A549 (cell line): Measurements from ENCODE around the gene CTR9. TPM values are rescaled to one million over a fixed set of nuclear protein-coding genes. Genes with fewer than 3 reads are reported as not detected.

Source experiments
- ATAC-seq, 2 experiments: fragments of 200-7000 bp in 1 of 2; fragments of >200 bp in 1 of 2; cut with Nextera tagmentation in 1 of 2; cut with Tn5 transposase in 1 of 2; 3 replicates each; pipeline versions ENCODE4 v1.8.0 to v1.9.1; 2018 to 2020; ENCODE audit warnings: mild to moderate bottlenecking in 1 of 2, moderate library complexity in 1 of 2
- CTCF ChIA-PET: fragments of 300-600 bp; sonication (Branson Sonifier 250); formaldehyde crosslinking; extraction: SDS; loops from one replicate; lab custom pipeline; 2021; ENCODE audit warnings: antibody characterized with exemption, inconsistent platforms; lab: Yijun Ruan, JAX
- POLR2A ChIA-PET: fragments of 350-600 bp; formaldehyde crosslinking; extraction: SDS; loops from one replicate; lab custom pipeline; 2021; ENCODE audit warnings: antibody characterized with exemption, inconsistent platforms; lab: Yijun Ruan, JAX
- DNase-seq, 2 experiments: peaks; one replicate each; pipeline versions ENCODE4 v3.0.0 to v3.0.0-alpha.2; 2011 to 2016; ENCODE audit warnings: low read depth in 1 of 2, low spot score in 1 of 2
- FAIRE-seq: peaks from 2 replicates; lab custom pipeline; 2011; peaks lifted over from hg19 to GRCh38; lab: Jason Lieb, UNC
- H3K27ac ChIP-seq, 2 experiments: fragments of >200 bp; sonication (Bioruptor Twin); formaldehyde crosslinking; 3 replicates each; pipeline ENCODE4 v1.5.1; 2016 to 2017
- H3K4me1 ChIP-seq: fragments of >200 bp; sonication (Bioruptor Twin); formaldehyde crosslinking; 3 replicates; pipeline ENCODE4 v1.6.1; 2016
- H3K4me2 ChIP-seq: fragments of >200 bp; sonication (Bioruptor Twin); formaldehyde crosslinking; 3 replicates; pipeline ENCODE4 v1.6.1; 2016
- H3K4me3 ChIP-seq: fragments of >200 bp; sonication (Bioruptor Twin); formaldehyde crosslinking; 3 replicates; pipeline ENCODE4 v1.5.1; 2016
- H3K9me3 ChIP-seq: fragments of >200 bp; sonication (Bioruptor Twin); formaldehyde crosslinking; 3 replicates; pipeline ENCODE4 v1.6.1; 2016
- CHD2 ChIP-seq: fragments of 150-350 bp; IDR thresholded peaks from 2 replicates; pipeline ENCODE4 v1.6.1; 2014; ENCODE audit warnings: low read length; ENCODE audit not compliant: partially characterized antibody
- EHMT2 ChIP-seq: fragments of 200-600 bp; sonication (generic); IDR thresholded peaks from 2 replicates; pipeline ENCODE4 v1.6.1; 2016; ENCODE audit warnings: antibody characterized with exemption, low read depth, mild to moderate bottlenecking, moderate library complexity
- HDAC2 ChIP-seq: fragments of 200-600 bp; sonication (generic); IDR thresholded peaks from 2 replicates; pipeline ENCODE4 v1.6.1; 2016
- HOXA7 ChIP-seq: fragments of 250-450 bp; sonication (Bioruptor Pico); IDR thresholded peaks from 2 replicates; pipeline ENCODE4 v1.5.0; 2020; ENCODE audit warnings: mild to moderate bottlenecking, moderate library complexity
- HOXB13 ChIP-seq: fragments of 250-450 bp; sonication (Bioruptor Pico); IDR thresholded peaks from 2 replicates; pipeline ENCODE4 v1.5.0; 2020; ENCODE audit warnings: low read depth, mild to moderate bottlenecking, moderate library complexity
- HOXB5 ChIP-seq: fragments of 250-450 bp; sonication (Bioruptor Pico); IDR thresholded peaks from 2 replicates; pipeline ENCODE4 v1.5.0; 2020; ENCODE audit warnings: mild to moderate bottlenecking, moderate library complexity
- KDM1A ChIP-seq: fragments of 200-600 bp; sonication (generic); IDR thresholded peaks from 2 replicates; pipeline ENCODE4 v1.6.1; 2016; ENCODE audit warnings: low read depth, mild to moderate bottlenecking
- KDM5A ChIP-seq: fragments of 200-600 bp; sonication (generic); IDR thresholded peaks from 2 replicates; pipeline ENCODE4 v1.6.1; 2016; ENCODE audit warnings: antibody characterized with exemption, mild to moderate bottlenecking
- MAZ ChIP-seq: fragments of 150-350 bp; IDR thresholded peaks from 2 replicates; pipeline ENCODE4 v1.6.1; 2014; ENCODE audit warnings: antibody characterized with exemption, low read depth, low read length, borderline replicate concordance
- NFE2L2 ChIP-seq: fragments of 150-350 bp; conservative IDR thresholded peaks from 2 replicates; pipeline ENCODE4 v1.6.1; 2014; ENCODE audit warnings: low read length
- RNF2 ChIP-seq: fragments of 200-600 bp; sonication (generic); IDR thresholded peaks from 2 replicates; pipeline ENCODE4 v1.6.1; 2016; ENCODE audit warnings: low read depth, mild to moderate bottlenecking, antibody characterized with exemption, moderate library complexity, borderline replicate concordance
- SMC3 ChIP-seq: fragments of >200 bp; sonication (Bioruptor Twin); formaldehyde crosslinking; IDR thresholded peaks from 3 replicates; pipeline ENCODE4 v1.6.1; 2018; ENCODE audit warnings: inconsistent platforms
- TFCP2L1 ChIP-seq: fragments of 250-450 bp; sonication (Bioruptor Pico); IDR thresholded peaks from 2 replicates; pipeline ENCODE4 v1.5.0; 2021; ENCODE audit warnings: mild to moderate bottlenecking
- ZC3H11A ChIP-seq: fragments of 450-650 bp; IDR thresholded peaks from 2 replicates; pipeline ENCODE4 v1.6.1; 2014; ENCODE audit warnings: antibody characterized with exemption, mild to moderate bottlenecking
- WGBS: methylation state at CpG from one replicate; pipeline ENCODE4 v1.1.6; 2017; ENCODE audit errors: missing lambda C conversion rate; 5-methylcytosine and 5-hydroxymethylcytosine counted together
- polyA plus RNA-seq, 4 experiments: library from polyadenylated mRNA; depleted of rRNA in 3 of 4; stranded (reverse); fragments of >200 nt; fragmentation: RNase III in 1 of 4; extraction: RNeasy Plus Mini Kit Qiagen cat#74134 plus additional on column Dnase treatment in 1 of 4; gene quantifications; 2 replicates in 3 of 4; 3 replicates in 1 of 4; pipeline ENCODE4 v1.2.3, GENCODE V29; 2011 to 2017
- TF ChIP-seq, protein P1 (sequence below): fragments of 150-350 bp; IDR thresholded peaks from 2 replicates; pipeline ENCODE4 v1.6.1; 2014; ENCODE audit warnings: low read depth, mild to moderate bottlenecking, low read length
- TF ChIP-seq, protein P2 (sequence below): IDR thresholded peaks from 2 replicates; pipeline ENCODE4 v1.6.1; 2012; ENCODE audit warnings: low read depth, borderline replicate concordance
- TF ChIP-seq, protein P3 (sequence below): IDR thresholded peaks from 2 replicates; pipeline ENCODE4 v1.6.1; 2012
- TF ChIP-seq, protein P4 (sequence below): fragments of 250-450 bp; sonication (Bioruptor Pico); IDR thresholded peaks from 2 replicates; pipeline ENCODE4 v1.5.0; 2020; ENCODE audit warnings: low read depth, mild to moderate bottlenecking, moderate library complexity
- TF ChIP-seq, protein P5 (sequence below): fragments of >200 bp; sonication (Bioruptor Twin); formaldehyde crosslinking; IDR thresholded peaks from 3 replicates; pipeline ENCODE4 v1.6.1; 2016
- TF ChIP-seq, protein P6 (sequence below): IDR thresholded peaks from 2 replicates; pipeline ENCODE4 v1.6.1; 2012
- TF ChIP-seq, protein P7 (sequence below): fragments of 250-450 bp; sonication (Bioruptor Pico); IDR thresholded peaks from 2 replicates; pipeline ENCODE4 v1.5.0; 2021; ENCODE audit warnings: mild to moderate bottlenecking, moderate library complexity, borderline replicate concordance

CTR9 gene
- polyA plus RNA-seq, 2 of the 4 experiments (the other 2 are of a cell fraction), result 24.8 to 35.0 TPM

DNA sequence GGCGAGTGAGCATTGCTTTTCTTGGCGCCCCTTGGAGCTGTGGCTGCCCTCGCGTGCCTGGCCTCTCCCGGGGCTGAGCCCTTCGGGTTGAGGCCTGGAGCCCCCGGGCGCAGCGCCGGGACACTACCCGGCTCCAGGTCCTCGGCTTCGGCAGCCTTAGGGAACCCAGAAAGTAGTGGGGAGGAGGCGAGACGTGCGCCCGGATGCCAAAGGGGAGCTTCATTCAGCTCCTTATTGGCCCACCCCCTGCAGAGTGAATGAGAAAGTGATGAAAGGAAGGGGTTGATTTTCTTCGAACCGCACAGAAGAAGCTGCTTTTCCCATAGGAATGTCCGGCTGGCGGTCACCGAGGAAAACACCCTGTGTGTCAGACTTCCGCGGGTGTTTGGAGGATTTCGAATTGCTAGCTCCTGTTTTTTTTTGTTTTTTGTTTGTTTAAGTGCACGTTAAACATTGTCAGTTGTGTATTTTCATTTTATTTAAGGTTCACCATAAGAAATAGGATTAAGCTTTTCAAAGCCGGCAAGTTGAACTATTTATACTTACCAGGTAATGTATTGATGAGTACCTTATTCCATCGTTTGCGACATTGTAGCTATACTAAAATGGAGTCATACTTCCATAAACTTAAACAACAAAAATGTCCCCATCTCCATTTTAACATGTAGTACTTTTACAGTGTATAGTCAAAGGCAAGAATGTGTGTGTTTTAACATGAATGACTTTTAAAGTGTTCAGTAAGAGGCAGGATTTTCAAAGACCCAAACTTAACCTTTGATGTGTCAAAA is 58.5 kb downstream of the CTR9 start:
- H3K4me3 ChIP-seq, result peak overlapping the region; percentile 97
- FAIRE-seq, result no peak
- POLR2A ChIA-PET, result interaction anchor here (0.6 to 4.4 kb wide), 69 partner anchors 8 to 1277 kb away, joined by 3 to 141 read pairs (median 5); partner anchors contain the start of genes AMPD3, CTR9, GALNT18 and RNF141
- no peaks in the 10 kb centered on the region for H3K9me3 ChIP-seq
- peak; percentile 58 to 61 for DNase-seq
- peak overlapping the region; percentile 95 to 98 for H3K27ac ChIP-seq
- ATAC-seq, result peak; percentile 57 to 67
- H3K4me1 ChIP-seq, result peaks cover 35% of the 10 kb centered on the region
- TF ChIP-seq, protein P1, sequence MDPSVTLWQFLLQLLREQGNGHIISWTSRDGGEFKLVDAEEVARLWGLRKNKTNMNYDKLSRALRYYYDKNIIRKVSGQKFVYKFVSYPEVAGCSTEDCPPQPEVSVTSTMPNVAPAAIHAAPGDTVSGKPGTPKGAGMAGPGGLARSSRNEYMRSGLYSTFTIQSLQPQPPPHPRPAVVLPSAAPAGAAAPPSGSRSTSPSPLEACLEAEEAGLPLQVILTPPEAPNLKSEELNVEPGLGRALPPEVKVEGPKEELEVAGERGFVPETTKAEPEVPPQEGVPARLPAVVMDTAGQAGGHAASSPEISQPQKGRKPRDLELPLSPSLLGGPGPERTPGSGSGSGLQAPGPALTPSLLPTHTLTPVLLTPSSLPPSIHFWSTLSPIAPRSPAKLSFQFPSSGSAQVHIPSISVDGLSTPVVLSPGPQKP, result no peak
- TF ChIP-seq, protein P2, sequence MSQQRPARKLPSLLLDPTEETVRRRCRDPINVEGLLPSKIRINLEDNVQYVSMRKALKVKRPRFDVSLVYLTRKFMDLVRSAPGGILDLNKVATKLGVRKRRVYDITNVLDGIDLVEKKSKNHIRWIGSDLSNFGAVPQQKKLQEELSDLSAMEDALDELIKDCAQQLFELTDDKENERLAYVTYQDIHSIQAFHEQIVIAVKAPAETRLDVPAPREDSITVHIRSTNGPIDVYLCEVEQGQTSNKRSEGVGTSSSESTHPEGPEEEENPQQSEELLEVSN, result peak; percentile 71; the same call in 1 of the 2 replicates
- TF ChIP-seq, protein P3, sequence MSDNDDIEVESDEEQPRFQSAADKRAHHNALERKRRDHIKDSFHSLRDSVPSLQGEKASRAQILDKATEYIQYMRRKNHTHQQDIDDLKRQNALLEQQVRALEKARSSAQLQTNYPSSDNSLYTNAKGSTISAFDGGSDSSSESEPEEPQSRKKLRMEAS, result peak; percentile 33; the same call in 1 of the 2 replicates
- TF ChIP-seq HDAC2 (peak; percentile 59; the same call in 1 of the 2 replicates), HOXB5 (0 out of 2 replicates have a peak, but pooled peaks have one; percentile 40)
- TF ChIP-seq, all 56 proteins: peak for 4
- H3K4me2 ChIP-seq, result peak overlapping the region; percentile 86
- CTCF ChIA-PET, result interaction anchor here (0.8 to 3.3 kb wide), 19 partner anchors 8 to 978 kb away, joined by 3 to 30 read pairs (median 5); partner anchors contain the start of gene ZBED5
- WGBS, result 3% methylated on average over 22 of the region's 29 CpGs

DNA sequence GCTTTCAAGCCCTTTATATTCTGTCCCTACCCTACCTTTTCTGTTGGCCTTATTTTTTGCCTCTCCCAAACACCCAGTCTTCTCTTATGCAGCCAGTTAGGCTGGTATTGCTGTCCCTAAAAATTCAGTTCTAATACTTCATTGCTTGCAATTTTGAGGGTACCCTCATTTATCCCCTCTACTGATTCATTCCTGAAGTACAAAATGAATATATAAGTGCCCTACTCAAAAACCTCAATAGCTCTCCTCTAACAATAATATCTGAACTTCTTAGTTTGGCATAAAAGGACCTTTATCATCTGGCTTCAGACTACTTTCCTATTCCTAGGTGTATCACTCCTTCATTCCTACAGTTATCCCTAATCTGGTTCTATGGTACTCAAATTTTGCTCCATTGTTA is 62.9 kb downstream of the CTR9 start:
- FAIRE-seq (no peak), ATAC-seq (no peak), DNase-seq (no peak)
- CTCF ChIA-PET, result interaction anchor here (0.7 to 2.6 kb wide), 3 partner anchors 21 to 44 kb away, joined by 3 to 10 read pairs (median 3); partner anchors contain the start of gene ZBED5
- Histone ChIP-seq H3K9me3 (no peaks in the 10 kb centered on the region), H3K4me1 (peaks cover 20% of the 10 kb centered on the region; the same call in 2 of the 3 replicates), H3K4me3 (no peak overlapping the region), H3K27ac (no peak overlapping the region), H3K4me2 (no peak overlapping the region)
- no peak for TF ChIP-seq SMC3
- no peak for TF ChIP-seq TFCP2L1 (CRISPR knock-in tag)
- TF ChIP-seq HOXB13 (CRISPR knock-in tag), result no peak
- no peak for TF ChIP-seq HOXA7 (CRISPR knock-in tag)
- TF ChIP-seq ZC3H11A, result no peak
- TF ChIP-seq KDM5A, result no peak
- no peak for TF ChIP-seq MAZ
- TF ChIP-seq, protein P4, sequence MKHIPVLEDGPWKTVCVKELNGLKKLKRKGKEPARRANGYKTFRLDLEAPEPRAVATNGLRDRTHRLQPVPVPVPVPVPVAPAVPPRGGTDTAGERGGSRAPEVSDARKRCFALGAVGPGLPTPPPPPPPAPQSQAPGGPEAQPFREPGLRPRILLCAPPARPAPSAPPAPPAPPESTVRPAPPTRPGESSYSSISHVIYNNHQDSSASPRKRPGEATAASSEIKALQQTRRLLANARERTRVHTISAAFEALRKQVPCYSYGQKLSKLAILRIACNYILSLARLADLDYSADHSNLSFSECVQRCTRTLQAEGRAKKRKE (CRISPR knock-in tag), result no peak
- TF ChIP-seq RNF2, result no peak
- TF ChIP-seq, protein P5, sequence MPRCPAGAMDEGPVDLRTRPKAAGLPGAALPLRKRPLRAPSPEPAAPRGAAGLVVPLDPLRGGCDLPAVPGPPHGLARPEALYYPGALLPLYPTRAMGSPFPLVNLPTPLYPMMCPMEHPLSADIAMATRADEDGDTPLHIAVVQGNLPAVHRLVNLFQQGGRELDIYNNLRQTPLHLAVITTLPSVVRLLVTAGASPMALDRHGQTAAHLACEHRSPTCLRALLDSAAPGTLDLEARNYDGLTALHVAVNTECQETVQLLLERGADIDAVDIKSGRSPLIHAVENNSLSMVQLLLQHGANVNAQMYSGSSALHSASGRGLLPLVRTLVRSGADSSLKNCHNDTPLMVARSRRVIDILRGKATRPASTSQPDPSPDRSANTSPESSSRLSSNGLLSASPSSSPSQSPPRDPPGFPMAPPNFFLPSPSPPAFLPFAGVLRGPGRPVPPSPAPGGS, result no peak
- no peak for TF ChIP-seq KDM1A
- no peak for TF ChIP-seq EHMT2
- TF ChIP-seq, protein P6, sequence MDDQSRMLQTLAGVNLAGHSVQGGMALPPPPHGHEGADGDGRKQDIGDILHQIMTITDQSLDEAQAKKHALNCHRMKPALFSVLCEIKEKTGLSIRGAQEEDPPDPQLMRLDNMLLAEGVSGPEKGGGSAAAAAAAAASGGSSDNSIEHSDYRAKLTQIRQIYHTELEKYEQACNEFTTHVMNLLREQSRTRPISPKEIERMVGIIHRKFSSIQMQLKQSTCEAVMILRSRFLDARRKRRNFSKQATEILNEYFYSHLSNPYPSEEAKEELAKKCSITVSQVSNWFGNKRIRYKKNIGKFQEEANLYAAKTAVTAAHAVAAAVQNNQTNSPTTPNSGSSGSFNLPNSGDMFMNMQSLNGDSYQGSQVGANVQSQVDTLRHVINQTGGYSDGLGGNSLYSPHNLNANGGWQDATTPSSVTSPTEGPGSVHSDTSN, result no peak
- no peak for TF ChIP-seq NFE2L2
- TF ChIP-seq CHD2, result no peak
- TF ChIP-seq, protein P3, result no peak
- TF ChIP-seq, protein P7, sequence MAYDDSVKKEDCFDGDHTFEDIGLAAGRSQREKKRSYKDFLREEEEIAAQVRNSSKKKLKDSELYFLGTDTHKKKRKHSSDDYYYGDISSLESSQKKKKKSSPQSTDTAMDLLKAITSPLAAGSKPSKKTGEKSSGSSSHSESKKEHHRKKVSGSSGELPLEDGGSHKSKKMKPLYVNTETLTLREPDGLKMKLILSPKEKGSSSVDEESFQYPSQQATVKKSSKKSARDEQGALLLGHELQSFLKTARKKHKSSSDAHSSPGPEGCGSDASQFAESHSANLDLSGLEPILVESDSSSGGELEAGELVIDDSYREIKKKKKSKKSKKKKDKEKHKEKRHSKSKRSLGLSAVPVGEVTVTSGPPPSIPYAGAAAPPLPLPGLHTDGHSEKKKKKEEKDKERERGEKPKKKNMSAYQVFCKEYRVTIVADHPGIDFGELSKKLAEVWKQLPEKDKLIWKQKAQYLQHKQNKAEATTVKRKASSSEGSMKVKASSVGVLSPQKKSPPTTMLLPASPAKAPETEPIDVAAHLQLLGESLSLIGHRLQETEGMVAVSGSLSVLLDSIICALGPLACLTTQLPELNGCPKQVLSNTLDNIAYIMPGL, result no peak
- POLR2A ChIA-PET, result interaction anchor here (1.4 kb wide), 1 partner anchor 44 kb away, joined by 3 read pairs; the partner anchor contains the start of gene ZBED5
